HepG2 (cell line): ENCODE results near the gene KCNAB1. TPM values are rescaled to one million over a fixed set of nuclear protein-coding genes. Genes with fewer than 3 reads are reported as not detected.

ENCODE experiments used
- ATAC-seq: fragments of 200-7000 bp; cut with Tn5 transposase; 3 replicates; pipeline ENCODE4 v1.9.1; 2020; ENCODE audit warnings: mild to moderate bottlenecking, moderate library complexity
- BruUV-seq: library from RNA; stranded (reverse); fragments of 400-500 nt; replicated peaks from 2 replicates; lab custom pipeline; 2021; lab: Mats Ljungman, UMichigan
- CTCF ChIA-PET: fragments of 300-600 bp; formaldehyde crosslinking; extraction: SDS; loops from one replicate; lab custom pipeline; 2021; ENCODE audit warnings: low total read pairs, inconsistent platforms, low intra/inter-chr PET ratio; lab: Yijun Ruan, JAX
- POLR2A ChIA-PET: fragments of 350-600 bp; sonication (Branson Sonifier 250); formaldehyde crosslinking; loops from one replicate; lab custom pipeline; 2020; ENCODE audit warnings: antibody characterized with exemption, inconsistent platforms; lab: Yijun Ruan, JAX
- DNase-seq: peaks from one replicate; pipeline ENCODE4 v3.0.0-alpha.2; 2015; ENCODE audit warnings: low spot score
- FAIRE-seq: peaks from 3 replicates; lab custom pipeline; 2011; peaks lifted over from hg19 to GRCh38; lab: Jason Lieb, UNC
- H2AFZ ChIP-seq: one replicate; pipeline ENCODE4 v1.6.1; 2011; ENCODE audit warnings: low read length, inconsistent platforms
- H3K27ac ChIP-seq: fragments of 300-600 bp; 3 replicates; pipeline ENCODE4 v1.8.0; 2011; ENCODE audit warnings: mixed run types, mild to moderate bottlenecking, mixed read lengths, low read length, inconsistent platforms; ENCODE audit not compliant: insufficient read depth; ENCODE audit errors: extremely low read length
- H3K27me3 ChIP-seq, 2 experiments: fragments of 200-600 bp in 1 of 2; 2 replicates in 1 of 2; 3 replicates in 1 of 2; pipeline versions ENCODE4 v1.6.0 to v1.8.0; 2011; ENCODE audit warnings: low read length in 2 of 2, mild to moderate bottlenecking in 2 of 2, moderate library complexity in 2 of 2, inconsistent platforms in 1 of 2; ENCODE audit not compliant: insufficient read depth in 2 of 2, control insufficient read depth in 1 of 2
- H3K36me3 ChIP-seq, 2 experiments: fragments of 200-600 bp in 1 of 2; replicated peaks in 1 of 2; 2 replicates in 1 of 2; 3 replicates in 1 of 2; pipeline versions ENCODE4 v1.5.1 to v1.8.0; 2011; ENCODE audit warnings: low read length in 2 of 2, inconsistent platforms in 1 of 2; ENCODE audit not compliant: insufficient read depth in 2 of 2, control insufficient read depth in 1 of 2
- H3K4me1 ChIP-seq: 2 replicates; pipeline ENCODE4 v1.5.1; 2012; ENCODE audit warnings: low read length, inconsistent platforms; ENCODE audit not compliant: insufficient read depth
- H3K4me2 ChIP-seq: 2 replicates; pipeline ENCODE4 v1.6.0; 2011; ENCODE audit warnings: low read depth, low read length, inconsistent platforms
- H3K4me3 ChIP-seq, 3 experiments: fragments of 200-600 bp in 1 of 3; sonication (generic), shearing (Covaris generic) in 1 of 3; replicated peaks in 1 of 3; 2 replicates each; pipeline ENCODE4 v1.5.1; 2011 to 2016; ENCODE audit warnings: low read length in 3 of 3, inconsistent platforms in 2 of 3, low read depth in 2 of 3, mild to moderate bottlenecking in 2 of 3, control low read depth in 1 of 3, mixed read lengths in 1 of 3; ENCODE audit not compliant: insufficient read depth in 1 of 3
- H3K79me2 ChIP-seq: one replicate; pipeline ENCODE4 v1.6.1; 2011; ENCODE audit warnings: low read length, inconsistent platforms; ENCODE audit not compliant: insufficient read depth
- H3K9ac ChIP-seq: 2 replicates; pipeline ENCODE4 v1.6.0; 2011; ENCODE audit warnings: mild to moderate bottlenecking, low read depth, low read length, inconsistent platforms; ENCODE audit not compliant: insufficient read depth
- H3K9me3 ChIP-seq: 2 replicates; pipeline ENCODE4 v1.5.1; 2012; ENCODE audit warnings: mild to moderate bottlenecking, low read length
- H4K20me1 ChIP-seq: 2 replicates; pipeline ENCODE4 v1.6.0; 2011; ENCODE audit warnings: inconsistent platforms, mild to moderate bottlenecking, low read length, moderate library complexity; ENCODE audit not compliant: insufficient read depth
- AHDC1 ChIP-seq: sonication (generic); formaldehyde crosslinking; IDR thresholded peaks from 2 replicates; pipeline ENCODE4 v1.5.1; 2020; ENCODE audit warnings: mild to moderate bottlenecking, missing genetic modification reagents, borderline replicate concordance
- ARID5B ChIP-seq: IDR thresholded peaks from 2 replicates; pipeline ENCODE4 v1.4.0; 2020; ENCODE audit warnings: mild to moderate bottlenecking, missing genetic modification reagents
- FOXP4 ChIP-seq: sonication (generic); formaldehyde crosslinking; IDR thresholded peaks from 2 replicates; pipeline ENCODE4 v1.4.0; 2020; ENCODE audit warnings: missing genetic modification reagents
- MED1 ChIP-seq: sonication (generic); formaldehyde crosslinking; IDR thresholded peaks from 2 replicates; pipeline ENCODE4 v1.4.0; 2020; ENCODE audit warnings: missing genetic modification reagents
- MIER2 ChIP-seq: IDR thresholded peaks from 2 replicates; pipeline ENCODE4 v1.6.1; 2016; ENCODE audit warnings: missing biosample characterization, missing genetic modification reagents
- RBM39 ChIP-seq: fragments of 200-400 bp; formaldehyde crosslinking; IDR thresholded peaks from one replicate; pipeline ENCODE4 v1.6.1; 2018; ENCODE audit warnings: antibody characterized with exemption, mild to moderate bottlenecking, low read depth, low read length; ENCODE audit not compliant: poor library complexity, severe bottlenecking
- RORA ChIP-seq: sonication (generic); formaldehyde crosslinking; IDR thresholded peaks from 2 replicates; pipeline ENCODE4 v1.5.0; 2020; ENCODE audit warnings: mild to moderate bottlenecking, missing genetic modification reagents, moderate library complexity
- YEATS2 ChIP-seq: sonication (generic); formaldehyde crosslinking; IDR thresholded peaks from 2 replicates; pipeline ENCODE4 v1.4.0; 2020; ENCODE audit warnings: missing genetic modification reagents, borderline replicate concordance
- ZNF337 ChIP-seq: sonication (generic); formaldehyde crosslinking; IDR thresholded peaks from 2 replicates; pipeline ENCODE4 v1.5.1; 2020; ENCODE audit warnings: missing genetic modification reagents, low read depth, mild to moderate bottlenecking, borderline replicate concordance
- ZNF724P ChIP-seq: sonication (generic); formaldehyde crosslinking; IDR thresholded peaks from 2 replicates; pipeline ENCODE4 v1.8.0; 2022; ENCODE audit warnings: missing genetic modification reagents, borderline replicate concordance
- WGBS: methylation state at CpG from one replicate; pipeline ENCODE4 v1.1.6; 2017; ENCODE audit warnings: low lambda C conversion rate; 5-methylcytosine and 5-hydroxymethylcytosine counted together
- in situ Hi-C: cut with HindIII; loops from 2 replicates; pipeline ENCODE4 v1.10.0; 2017; ENCODE audit warnings: low pct_unique_long_range_greater_than_20kb; ENCODE audit not compliant: extremely low pct_ligation_motif_present
- intact Hi-C: fragments of 100-400 bp; cut with micrococcal nuclease; formaldehyde crosslinking; loops from one replicate; pipeline ENCODE4 v1.10.0; 2022; ENCODE audit not compliant: unreplicated experiment
- polyA plus RNA-seq, 8 experiments: library from polyadenylated mRNA; depleted of rRNA in 3 of 8; stranded (reverse) in 7 of 8; unstranded in 1 of 8; fragments of >200 nt; fragmentation: Illumina TruSeq in 4 of 8; extraction: Trizol in 4 of 8; gene quantifications; 2 replicates each; pipeline versions ENCODE4 v1.2.1 to v1.2.3, GENCODE V29; 2011 to 2016; ENCODE audit warnings: low read depth in 4 of 8, missing spikeins in 1 of 8, mixed read lengths in 1 of 8; ENCODE audit not compliant: insufficient read depth in 1 of 8
- total RNA-seq, 5 experiments: library from RNA; depleted of rRNA; stranded (reverse); fragments of >200 nt; fragmentation: Illumina TruSeq; extraction: Trizol; gene quantifications; 2 replicates each; pipeline ENCODE4 v1.2.3, GENCODE V29; 2016; ENCODE audit warnings: low read depth in 1 of 5

KCNAB1 gene
- total and polyA plus RNA-seq, 2 of the 13 experiments (the other 11 are each of a cell fraction or from before 2014, with no cell fraction given), result not detected

- TF ChIP-seq AHDC1 (CRISPR knock-in tag), result no peak
- no peak for TF ChIP-seq ZNF337 (CRISPR knock-in tag)
- no peak for TF ChIP-seq MIER2
Observed at GRCh38 chr3:156491192-156491591, 370.8 kb downstream of the KCNAB1 start (continued).

DNA sequence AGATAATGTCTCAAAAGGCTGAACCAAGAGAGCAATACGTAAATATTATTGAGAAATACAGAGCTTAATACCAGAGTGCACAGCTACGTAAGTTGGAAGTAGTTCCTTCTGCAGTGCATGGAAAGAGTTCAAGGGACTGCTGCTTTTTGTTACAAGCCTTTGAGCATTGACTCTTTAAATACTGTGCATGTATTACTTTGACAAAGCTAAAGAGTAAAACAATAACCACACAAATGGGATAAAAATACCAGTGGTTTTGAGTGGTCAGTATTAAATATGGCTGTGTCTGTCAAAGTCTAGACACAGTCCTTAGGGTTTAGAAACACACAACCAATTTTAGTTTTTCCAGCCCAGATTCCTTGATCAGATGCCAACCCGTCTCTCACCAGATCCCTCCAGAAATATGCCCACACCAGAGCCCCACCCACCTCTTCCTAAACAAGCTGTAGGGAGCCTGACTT is 372.5 kb downstream of the KCNAB1 start:
- no peak for TF ChIP-seq ZNF724P (CRISPR knock-in tag)
- TF ChIP-seq RBM39, result no peak
- TF ChIP-seq RORA (CRISPR knock-in tag), result no peak
- TF ChIP-seq MED1 (CRISPR knock-in tag), result no peak
- no peak for TF ChIP-seq YEATS2 (CRISPR knock-in tag)
- TF ChIP-seq ARID5B, result no peak
- no peak for TF ChIP-seq FOXP4 (CRISPR knock-in tag)

More for the DNA sequence above, 372.5 kb downstream of the KCNAB1 start:
- Histone ChIP-seq H3K9me3 (no peaks in the 10 kb centered on the region), H2AFZ (no peak overlapping the region), H3K36me3 (no peaks in the 10 kb centered on the region), H3K4me3 (no peak overlapping the region), H3K27ac (no peak overlapping the region), H3K27me3 (no peaks in the 10 kb centered on the region), H3K79me2 (no peaks in the 10 kb centered on the region), H3K4me2 (no peak overlapping the region), H3K4me1 (no peaks in the 10 kb centered on the region), H3K9ac (no peak overlapping the region), H4K20me1 (no peaks in the 10 kb centered on the region)
- ATAC-seq (no peak), DNase-seq (no peak), FAIRE-seq (no peak)
- 25% methylated on average over 3 of the region's 3 CpGs for WGBS
- no TSS peak for BruUV-seq
- POLR2A ChIA-PET, result no interaction called here
- CTCF ChIA-PET, result no interaction called here
- in situ Hi-C loops (no loop called here), intact Hi-C loops (no loop called here)
